Measurements from ENCODE around the gene ARID2.

ARID2 gene

DNA sequence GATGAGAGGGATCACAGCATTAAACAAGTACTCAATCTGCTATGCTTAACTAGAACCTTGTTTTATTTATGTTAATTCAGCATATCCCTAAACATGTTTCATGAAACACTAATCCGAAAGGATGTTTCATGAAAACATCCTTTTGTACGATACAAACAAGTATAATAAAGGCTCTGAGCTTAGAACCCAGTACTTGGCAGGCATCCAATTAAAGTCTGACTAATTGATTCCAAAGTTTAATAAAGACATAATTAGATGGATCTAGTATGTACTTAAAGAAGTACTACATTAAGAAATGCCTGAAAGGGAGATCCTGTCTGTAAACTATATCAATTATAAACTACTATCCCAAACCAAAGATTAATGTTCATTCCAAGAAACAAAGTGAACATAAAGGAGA is 209.1 kb downstream of the ARID2 start:
- TF ChIP-seq, protein P1, sequence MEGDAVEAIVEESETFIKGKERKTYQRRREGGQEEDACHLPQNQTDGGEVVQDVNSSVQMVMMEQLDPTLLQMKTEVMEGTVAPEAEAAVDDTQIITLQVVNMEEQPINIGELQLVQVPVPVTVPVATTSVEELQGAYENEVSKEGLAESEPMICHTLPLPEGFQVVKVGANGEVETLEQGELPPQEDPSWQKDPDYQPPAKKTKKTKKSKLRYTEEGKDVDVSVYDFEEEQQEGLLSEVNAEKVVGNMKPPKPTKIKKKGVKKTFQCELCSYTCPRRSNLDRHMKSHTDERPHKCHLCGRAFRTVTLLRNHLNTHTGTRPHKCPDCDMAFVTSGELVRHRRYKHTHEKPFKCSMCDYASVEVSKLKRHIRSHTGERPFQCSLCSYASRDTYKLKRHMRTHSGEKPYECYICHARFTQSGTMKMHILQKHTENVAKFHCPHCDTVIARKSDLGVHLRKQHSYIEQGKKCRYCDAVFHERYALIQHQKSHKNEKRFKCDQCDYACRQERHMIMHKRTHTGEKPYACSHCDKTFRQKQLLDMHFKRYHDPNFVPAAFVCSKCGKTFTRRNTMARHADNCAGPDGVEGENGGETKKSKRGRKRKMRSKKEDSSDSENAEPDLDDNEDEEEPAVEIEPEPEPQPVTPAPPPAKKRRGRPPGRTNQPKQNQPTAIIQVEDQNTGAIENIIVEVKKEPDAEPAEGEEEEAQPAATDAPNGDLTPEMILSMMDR (IDR thresholded peaks at IDR 0.05; ENCODE audit: low read depth, low read length): no peak
- DNase-seq (ENCODE audit: extremely low read depth, low read depth): no peak

DNA sequence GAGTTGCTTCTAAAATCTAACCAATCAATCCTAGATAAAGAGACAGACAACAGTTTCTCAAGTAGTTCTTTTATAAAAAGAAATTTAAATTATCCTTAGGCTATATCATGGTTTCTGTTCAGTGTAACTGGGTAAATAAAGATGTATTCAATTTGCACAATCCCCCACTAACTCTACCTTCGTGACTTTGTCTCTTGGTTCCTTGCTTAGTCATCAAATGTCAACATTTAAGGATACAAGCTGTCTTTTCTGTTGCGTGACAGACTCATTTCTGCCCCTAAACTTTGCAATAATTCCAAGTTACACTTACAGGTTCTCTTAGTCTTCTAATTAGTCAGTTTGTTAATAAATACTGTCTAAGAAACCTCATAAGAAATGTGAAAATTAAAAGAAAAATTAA is 210.3 kb downstream of the ARID2 start:
- DNase-seq (ENCODE audit: extremely low read depth, low read depth): no peak
- TF ChIP-seq, protein P1 (IDR thresholded peaks at IDR 0.05; ENCODE audit: low read depth, low read length): no peak

DNA sequence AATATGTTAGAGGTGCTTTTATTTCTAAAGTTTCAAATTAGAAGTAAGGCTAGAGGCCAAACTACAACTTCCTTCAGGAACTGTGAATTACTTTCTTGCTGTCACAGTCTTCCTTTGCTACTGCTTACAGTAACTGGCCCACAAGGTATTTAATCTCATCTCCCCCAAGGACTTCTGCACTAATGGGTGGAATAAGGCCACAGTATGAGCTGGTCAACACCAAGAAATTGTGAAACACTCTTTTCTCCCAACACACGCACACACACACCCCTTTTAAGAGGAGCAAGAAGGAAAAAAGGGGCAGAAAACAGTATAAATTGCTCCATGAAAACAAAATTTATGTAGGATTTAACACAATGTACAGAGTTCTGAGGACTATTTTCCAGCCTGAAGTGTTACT is 215.3 kb downstream of the ARID2 start:
- TF ChIP-seq, protein P1 (IDR thresholded peaks at IDR 0.05; ENCODE audit: low read depth, low read length): no peak
- no peak for DNase-seq (ENCODE audit: extremely low read depth, low read depth)

DNA sequence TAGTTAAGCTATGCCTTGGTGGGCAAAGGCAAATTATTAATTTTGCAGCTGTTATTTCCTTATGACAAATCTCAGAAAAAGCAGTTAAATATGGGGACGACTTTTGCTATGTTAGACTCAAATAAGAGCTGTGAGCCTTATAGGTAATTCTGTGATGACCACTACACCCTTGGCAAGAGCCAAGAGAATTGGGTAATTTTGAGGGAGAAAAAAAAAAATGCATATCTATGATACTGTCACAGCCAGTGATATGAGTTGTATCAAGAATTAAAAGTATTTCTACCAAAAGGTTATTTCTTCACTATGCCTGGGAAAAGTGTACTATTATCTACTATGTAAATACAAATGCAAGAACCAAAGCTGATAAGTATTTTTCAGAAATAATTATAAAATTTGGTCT is 216.9 kb downstream of the ARID2 start:
- TF ChIP-seq, protein P1 (IDR thresholded peaks at IDR 0.05; ENCODE audit: low read depth, low read length): no peak

DNA sequence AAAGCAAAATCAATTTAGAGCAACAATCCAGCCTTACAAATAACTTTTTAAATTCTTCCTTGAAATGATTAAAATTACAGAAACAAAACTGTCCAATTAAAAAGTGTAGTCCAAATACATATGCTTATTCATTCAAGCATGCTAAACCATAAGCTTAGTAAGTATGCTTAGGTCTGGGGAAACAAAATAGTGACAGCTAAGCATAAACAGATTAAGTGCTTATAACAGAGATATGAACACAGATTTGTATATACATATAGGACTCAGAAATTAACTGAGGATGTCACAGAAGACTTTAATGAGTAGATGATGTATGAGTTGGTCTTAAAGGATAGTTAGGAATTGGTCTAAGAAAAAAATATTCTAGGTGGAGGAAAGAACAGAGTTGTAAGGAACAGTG is 219.0 kb downstream of the ARID2 start:
- TF ChIP-seq, protein P1 (IDR thresholded peaks at IDR 0.05; ENCODE audit: low read depth, low read length): no peak
- DNase-seq (ENCODE audit: extremely low read depth, low read depth): no peak

More for the DNA sequence above, 216.9 kb downstream of the ARID2 start:
- no peak for DNase-seq (ENCODE audit: extremely low read depth, low read depth)

Data from AG09319 (cell line).